CD4-positive, alpha-beta T cell (primary cell): Measurements from ENCODE around the gene KRTAP10-10. TPM values are rescaled to one million over a fixed set of nuclear protein-coding genes. Genes with fewer than 3 reads are reported as not detected.
"Not testable (repeated sequence)": the region's sequence is repeated elsewhere in the genome, so short reads cannot be mapped to it uniquely, and the experiment has no call there.

Source experiments
- ATAC-seq: fragments of 200-7000 bp; cut with Tn5 transposase; one replicate; pipeline ENCODE4 v1.10.0; 2022; ENCODE audit warnings: mild to moderate bottlenecking; ENCODE audit not compliant: poor library complexity
- CTCF ChIA-PET: fragments of 350-600 bp; sonication (Branson Sonifier 250); formaldehyde crosslinking; loops from one replicate; lab custom pipeline; 2021; ENCODE audit warnings: antibody characterized with exemption, inconsistent platforms; lab: Charles Lee
- POLR2A ChIA-PET: fragments of 350-600 bp; sonication (Branson Sonifier 250); formaldehyde crosslinking; loops from one replicate; lab custom pipeline; 2021; ENCODE audit warnings: antibody characterized with exemption, inconsistent platforms; lab: Charles Lee
- DNase-seq, 14 experiments: peaks; one replicate each; pipeline ENCODE4 v3.0.0-alpha.2; 2013 to 2020; ENCODE audit warnings: mixed read lengths in 2 of 14
- H3K27ac ChIP-seq, 2 donors: one replicate each; pipeline versions ENCODE4 v1.5.1 to v1.7.0; 2013; ENCODE audit warnings: low read length in 2 of 2, low read depth in 1 of 2, mild to moderate bottlenecking in 1 of 2
- H3K27me3 ChIP-seq, 2 experiments: 1 replicate in 1 of 2; 2 replicates in 1 of 2; pipeline versions ENCODE4 v1.6.1 to v1.7.0; 2013; ENCODE audit warnings: low read length in 2 of 2, control low read depth in 1 of 2, mild to moderate bottlenecking in 1 of 2, moderate library complexity in 1 of 2; ENCODE audit not compliant: insufficient read depth in 2 of 2, control insufficient read depth in 1 of 2
- H3K36me3 ChIP-seq: one replicate; pipeline ENCODE4 v1.6.1; 2013; ENCODE audit warnings: low read length, control low read depth; ENCODE audit not compliant: insufficient read depth
- H3K4me1 ChIP-seq: one replicate; pipeline ENCODE4 v1.6.1; 2013; ENCODE audit warnings: low read length, control low read depth; ENCODE audit not compliant: insufficient read depth
- H3K4me3 ChIP-seq: one replicate; pipeline ENCODE4 v1.5.1; 2013; ENCODE audit warnings: mild to moderate bottlenecking, low read length, moderate library complexity
- H3K9me3 ChIP-seq, 2 experiments: 1 replicate in 1 of 2; 2 replicates in 1 of 2; pipeline versions ENCODE4 v1.6.1 to v1.7.0; 2013; ENCODE audit warnings: low read length in 2 of 2, mild to moderate bottlenecking in 2 of 2, control low read depth in 1 of 2, moderate library complexity in 1 of 2; ENCODE audit not compliant: control insufficient read depth in 1 of 2, insufficient read depth in 1 of 2
- H3K27ac Mint-ChIP-seq: one replicate; pipeline ENCODE4 v1.8.0; 2020; ENCODE audit warnings: mixed read lengths
- H3K27me3 Mint-ChIP-seq: one replicate; pipeline ENCODE4 v1.8.0; 2021; ENCODE audit warnings: mixed read lengths
- H3K36me3 Mint-ChIP-seq: one replicate; pipeline ENCODE4 v1.8.0; 2021; ENCODE audit warnings: low read depth, mixed read lengths
- H3K4me1 Mint-ChIP-seq: one replicate; pipeline ENCODE4 v1.8.0; 2021; ENCODE audit warnings: low read depth, mixed read lengths
- H3K4me3 Mint-ChIP-seq: one replicate; pipeline ENCODE4 v1.8.0; 2020; ENCODE audit warnings: mild to moderate bottlenecking, mixed read lengths
- H3K9me3 Mint-ChIP-seq: one replicate; pipeline ENCODE4 v1.8.0; 2020; ENCODE audit warnings: mixed read lengths
- intact Hi-C, 2 experiments: fragments of 100-400 bp; cut with DNase I in 1 of 2; cut with micrococcal nuclease in 1 of 2; formaldehyde crosslinking; loops; one replicate each; pipeline versions ENCODE4 v1.15.1 to v1.9.0; 2023 to 2025; cut with DNase I, micrococcal nuclease
- total RNA-seq, 174 experiments: library from RNA in 2 of 174; stranded (reverse) in 2 of 174; gene quantifications; one replicate each; pipeline ENCODE4 v1.2.3 and lab custom pipeline; 2021 to 2026
- TF ChIP-seq, protein P1 (sequence below): fragments of 200-600 bp; IDR thresholded peaks from one replicate; pipeline ENCODE4 v1.8.0; 2022; ENCODE audit warnings: antibody characterized with exemption, mild to moderate bottlenecking

Gene KRTAP10-10
- total RNA-seq, 2 experiments from 2014 or later = not detected

GRCh38 chr21:44626673-44627143, 10.4 kb upstream of the KRTAP10-10 start, which contains the start of gene KRTAP10-9:
TSS of gene KRTAP10-9 (plus strand) at chr21:44627093. CDS start at chr21:44627172, 79 bp downstream.
- peaks cover 25% of the 10 kb centered on the region for H3K4me1 Mint-ChIP-seq
- H3K27me3 Mint-ChIP-seq = no peaks in the 10 kb centered on the region
- Histone ChIP-seq H3K4me3 (no peak within 1 kb of the TSS), H3K9me3 (peaks cover 33 to 39% of the 10 kb centered on the region in 2 experiments), H3K27me3 (no peaks in the 10 kb centered on the region), H3K4me1 (peaks cover 47% of the 10 kb centered on the region), H3K36me3 (no peaks in the 10 kb centered on the region), H3K27ac (no peak within 1 kb of the TSS)
- ATAC-seq (no peak), DNase-seq (no peak)
- TF ChIP-seq, protein P1, sequence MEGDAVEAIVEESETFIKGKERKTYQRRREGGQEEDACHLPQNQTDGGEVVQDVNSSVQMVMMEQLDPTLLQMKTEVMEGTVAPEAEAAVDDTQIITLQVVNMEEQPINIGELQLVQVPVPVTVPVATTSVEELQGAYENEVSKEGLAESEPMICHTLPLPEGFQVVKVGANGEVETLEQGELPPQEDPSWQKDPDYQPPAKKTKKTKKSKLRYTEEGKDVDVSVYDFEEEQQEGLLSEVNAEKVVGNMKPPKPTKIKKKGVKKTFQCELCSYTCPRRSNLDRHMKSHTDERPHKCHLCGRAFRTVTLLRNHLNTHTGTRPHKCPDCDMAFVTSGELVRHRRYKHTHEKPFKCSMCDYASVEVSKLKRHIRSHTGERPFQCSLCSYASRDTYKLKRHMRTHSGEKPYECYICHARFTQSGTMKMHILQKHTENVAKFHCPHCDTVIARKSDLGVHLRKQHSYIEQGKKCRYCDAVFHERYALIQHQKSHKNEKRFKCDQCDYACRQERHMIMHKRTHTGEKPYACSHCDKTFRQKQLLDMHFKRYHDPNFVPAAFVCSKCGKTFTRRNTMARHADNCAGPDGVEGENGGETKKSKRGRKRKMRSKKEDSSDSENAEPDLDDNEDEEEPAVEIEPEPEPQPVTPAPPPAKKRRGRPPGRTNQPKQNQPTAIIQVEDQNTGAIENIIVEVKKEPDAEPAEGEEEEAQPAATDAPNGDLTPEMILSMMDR = no peak
- intact Hi-C loops = no loop called here
- CTCF ChIA-PET = no interaction called here
- H3K36me3 Mint-ChIP-seq = peaks cover 44% of the 10 kb centered on the region
- no peak within 1 kb of the TSS for H3K4me3 Mint-ChIP-seq
- POLR2A ChIA-PET = no interaction called here
- peaks cover 21% of the 10 kb centered on the region for H3K9me3 Mint-ChIP-seq
- H3K27ac Mint-ChIP-seq = no peak within 1 kb of the TSS

GRCh38 chr21:44627181-44627822, 9.9 kb upstream of the KRTAP10-10 start:
- H3K27ac ChIP-seq, H3K27me3 Mint-ChIP-seq, H3K27ac Mint-ChIP-seq, H3K36me3 ChIP-seq, intact Hi-C loops, H3K27me3 ChIP-seq, H3K4me3 ChIP-seq, CTCF ChIA-PET, DNase-seq, H3K4me3 Mint-ChIP-seq, ATAC-seq: not testable (repeated sequence)
- POLR2A ChIA-PET = interaction anchor here (2.2 kb wide), 1 partner anchor 8 kb away, joined by 8 read pairs; no protein-coding TSS in a partner anchor
- Histone ChIP-seq H3K4me1 (peaks cover 47% of the 10 kb centered on the region), H3K9me3 (peaks cover 39 to 41% of the 10 kb centered on the region in 2 experiments)
- Mint-ChIP-seq H3K9me3 (peaks cover 20% of the 10 kb centered on the region), H3K4me1 (peaks cover 25% of the 10 kb centered on the region), H3K36me3 (peaks cover 40% of the 10 kb centered on the region)

- H3K27ac Mint-ChIP-seq, intact Hi-C loops, H3K27ac ChIP-seq, DNase-seq, CTCF ChIA-PET, H3K36me3 ChIP-seq, H3K4me3 ChIP-seq, H3K27me3 Mint-ChIP-seq, ATAC-seq, H3K4me3 Mint-ChIP-seq, H3K27me3 ChIP-seq: not testable (repeated sequence)
- H3K36me3 Mint-ChIP-seq = peaks cover 34% of the 10 kb centered on the region
- Histone ChIP-seq H3K4me1 (peaks cover 47% of the 10 kb centered on the region), H3K9me3 (peaks cover 43 to 44% of the 10 kb centered on the region in 2 experiments)
- peaks cover 25% of the 10 kb centered on the region for H3K4me1 Mint-ChIP-seq
- H3K9me3 Mint-ChIP-seq = peaks cover 21% of the 10 kb centered on the region
- POLR2A ChIA-PET = interaction anchor here (2.2 kb wide), 1 partner anchor 9 kb away, joined by 8 read pairs; no protein-coding TSS in a partner anchor
These were observed 9.3 kb upstream of the KRTAP10-10 start for GRCh38 chr21:44627831-44628233.

- H3K4me1 Mint-ChIP-seq = peaks cover 25% of the 10 kb centered on the region
- no peak overlapping the region for H3K27ac ChIP-seq
- intact Hi-C loops = no loop called here
- H3K4me3 ChIP-seq = no peak overlapping the region
- TF ChIP-seq, protein P1 = no peak
- H3K4me1 ChIP-seq = peaks cover 47% of the 10 kb centered on the region
- ChIA-PET CTCF (no interaction called here), POLR2A (interaction anchor here (1.1 to 2.2 kb wide), 2 partner anchors 10 to 28 kb away, joined by 3 to 8 read pairs; no protein-coding TSS in a partner anchor)
- no peaks in the 10 kb centered on the region for H3K27me3 Mint-ChIP-seq
- peaks cover 31% of the 10 kb centered on the region for H3K36me3 Mint-ChIP-seq
- peaks cover 42 to 45% of the 10 kb centered on the region in 2 experiments for H3K9me3 ChIP-seq
- H3K27ac Mint-ChIP-seq = no peak overlapping the region
- H3K27me3 ChIP-seq = no peaks in the 10 kb centered on the region
- no peaks in the 10 kb centered on the region for H3K36me3 ChIP-seq
- no peak for DNase-seq
- ATAC-seq = no peak
- peaks cover 22% of the 10 kb centered on the region for H3K9me3 Mint-ChIP-seq
- no peak overlapping the region for H3K4me3 Mint-ChIP-seq
These were observed 8.3 kb upstream of the KRTAP10-10 start for GRCh38 chr21:44628707-44629391.
